K562 (cell line): ENCODE results near the gene PLPPR4. TPM values are rescaled to one million over a fixed set of nuclear protein-coding genes. Genes with fewer than 3 reads are reported as not detected.

Experiments
- ARHGAP35 ChIP-seq: fragments of 450-650 bp; IDR thresholded peaks from 2 replicates; pipeline ENCODE4 v1.6.1; 2018; ENCODE audit not compliant: partially characterized antibody
- polyA plus RNA-seq, 8 experiments: library from polyadenylated mRNA; depleted of rRNA in 4 of 8; stranded (reverse) in 5 of 8; unstranded in 3 of 8; fragments of >200 nt; fragmentation: Nextera tagmentation in 2 of 8; fragmentation: Illumina TruSeq in 1 of 8; extraction: Ambion mirVana in 2 of 8; extraction: Trizol in 1 of 8; gene quantifications; 2 replicates each; pipeline versions ENCODE4 v1.2.1 to v1.2.3, GENCODE V29; 2011 to 2014; ENCODE audit warnings: inconsistent platforms in 1 of 8, missing spikeins in 1 of 8
- total RNA-seq, 7 experiments: library from RNA; depleted of rRNA in 6 of 7; stranded (reverse); fragments of >200 nt in 6 of 7; fragmentation: Illumina TruSeq in 2 of 7; extraction: Trizol in 2 of 7; gene quantifications; 2 replicates each; pipeline versions ENCODE4 v1.2.1 to v1.2.3, GENCODE V29; 2011 to 2021; ENCODE audit warnings: low replicate concordance in 1 of 7
- TF ChIP-seq, protein P1 (sequence below), 2 experiments: fragments of 450-650 bp in 1 of 2; sonication (generic) in 1 of 2; formaldehyde crosslinking in 1 of 2; IDR thresholded peaks; 2 replicates each; pipeline versions ENCODE4 v1.7.1 to v1.9.0; 2016 to 2022; ENCODE audit warnings: inconsistent platforms in 1 of 2, mild to moderate bottlenecking in 1 of 2, missing genetic modification reagents in 1 of 2

Gene PLPPR4
- total and polyA plus RNA-seq, 9 of the 15 experiments (the other 6 are each of a cell fraction or from before 2014, with no cell fraction given), result not detected

GRCh38 chr1:99239690-99240089 is 24.6 kb upstream of the PLPPR4 start (continued):
- TF ChIP-seq, protein P1, sequence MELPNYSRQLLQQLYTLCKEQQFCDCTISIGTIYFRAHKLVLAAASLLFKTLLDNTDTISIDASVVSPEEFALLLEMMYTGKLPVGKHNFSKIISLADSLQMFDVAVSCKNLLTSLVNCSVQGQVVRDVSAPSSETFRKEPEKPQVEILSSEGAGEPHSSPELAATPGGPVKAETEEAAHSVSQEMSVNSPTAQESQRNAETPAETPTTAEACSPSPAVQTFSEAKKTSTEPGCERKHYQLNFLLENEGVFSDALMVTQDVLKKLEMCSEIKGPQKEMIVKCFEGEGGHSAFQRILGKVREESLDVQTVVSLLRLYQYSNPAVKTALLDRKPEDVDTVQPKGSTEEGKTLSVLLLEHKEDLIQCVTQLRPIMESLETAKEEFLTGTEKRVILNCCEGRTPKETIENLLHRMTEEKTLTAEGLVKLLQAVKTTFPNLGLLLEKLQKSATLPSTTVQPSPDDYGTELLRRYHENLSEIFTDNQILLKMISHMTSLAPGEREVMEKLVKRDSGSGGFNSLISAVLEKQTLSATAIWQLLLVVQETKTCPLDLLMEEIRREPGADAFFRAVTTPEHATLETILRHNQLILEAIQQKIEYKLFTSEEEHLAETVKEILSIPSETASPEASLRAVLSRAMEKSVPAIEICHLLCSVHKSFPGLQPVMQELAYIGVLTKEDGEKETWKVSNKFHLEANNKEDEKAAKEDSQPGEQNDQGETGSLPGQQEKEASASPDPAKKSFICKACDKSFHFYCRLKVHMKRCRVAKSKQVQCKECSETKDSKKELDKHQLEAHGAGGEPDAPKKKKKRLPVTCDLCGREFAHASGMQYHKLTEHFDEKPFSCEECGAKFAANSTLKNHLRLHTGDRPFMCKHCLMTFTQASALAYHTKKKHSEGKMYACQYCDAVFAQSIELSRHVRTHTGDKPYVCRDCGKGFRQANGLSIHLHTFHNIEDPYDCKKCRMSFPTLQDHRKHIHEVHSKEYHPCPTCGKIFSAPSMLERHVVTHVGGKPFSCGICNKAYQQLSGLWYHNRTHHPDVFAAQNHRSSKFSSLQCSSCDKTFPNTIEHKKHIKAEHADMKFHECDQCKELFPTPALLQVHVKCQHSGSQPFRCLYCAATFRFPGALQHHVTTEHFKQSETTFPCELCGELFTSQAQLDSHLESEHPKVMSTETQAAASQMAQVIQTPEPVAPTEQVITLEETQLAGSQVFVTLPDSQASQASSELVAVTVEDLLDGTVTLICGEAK (IDR thresholded peaks at IDR 0.05), result no peak
- TF ChIP-seq, protein P1 (CRISPR knock-in tag; IDR thresholded peaks at IDR 0.05), result no peak
- TF ChIP-seq ARHGAP35, result no peak
